A549 treated with RU486 at 1 μM for 4 hours (cell line): ENCODE data around the gene SUGP2. TPM values are rescaled to one million over a fixed set of nuclear protein-coding genes. Genes with fewer than 3 reads are reported as not detected.

ENCODE experiments used
- total RNA-seq: library from RNA; stranded (reverse); fragments of 200-300 nt; extraction: Qiagen RNA extraction; gene quantifications from 5 replicates; pipeline ENCODE4 v1.2.3, GENCODE V29; 2022; ENCODE audit warnings: low read depth

The SUGP2 gene
- total RNA-seq, result 22.9 to 33.5 TPM (median 29.4 TPM) in 5 replicates

DNA sequence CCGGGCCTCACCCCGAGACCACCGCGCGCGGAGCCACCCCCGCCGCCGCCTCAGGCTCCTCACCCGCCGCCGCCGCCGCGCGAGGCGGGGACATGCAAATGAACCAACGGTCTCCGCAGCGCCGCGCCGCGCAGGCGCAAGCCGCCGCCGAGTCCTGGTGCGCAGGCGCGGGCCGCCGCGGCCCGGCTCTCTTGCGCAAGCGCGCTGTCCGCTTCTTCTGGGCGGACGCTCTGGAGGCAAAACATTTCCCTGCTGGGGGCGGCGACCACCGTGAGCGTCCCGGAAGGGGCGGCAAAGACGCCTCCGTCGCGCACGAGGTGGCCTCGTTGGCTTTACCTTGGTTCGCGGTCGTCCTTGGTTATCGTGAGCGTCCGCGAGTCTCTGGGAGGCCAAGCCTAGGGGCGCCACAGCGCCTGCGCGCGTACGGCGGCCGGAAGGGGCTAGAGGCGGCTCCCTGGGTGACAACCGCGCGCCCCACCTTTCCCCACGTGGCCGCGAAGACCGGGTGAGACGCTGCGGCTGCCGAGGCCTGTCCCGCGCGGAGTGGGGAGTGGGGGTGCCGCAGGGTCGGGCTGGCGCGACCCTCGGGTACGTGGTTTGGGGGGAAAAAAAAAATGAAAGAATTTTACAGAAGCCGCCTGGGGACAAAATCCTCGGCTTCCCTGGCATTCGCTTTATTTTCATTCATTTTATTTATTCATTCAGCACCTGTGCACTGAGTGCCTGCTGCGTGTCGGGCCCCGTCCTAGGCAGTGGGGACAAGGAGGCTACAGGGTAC lies at the start of gene SUGP2, which contains the start of gene ARMC6:
Gene SUGP2, minus strand, starts transcription at position 92 of the 778 bp plus-strand sequence. CDS start 2,446 bp downstream, outside the sequence.
Gene ARMC6, plus strand, starts transcription at position 178 of the 778 bp plus-strand sequence. CDS start 607 bp downstream, outside the sequence.

GRCh38 chr19:19063183-19064097 lies 30.1 kb upstream of the SUGP2 start, which contains the start of gene SLC25A42:
TSS of gene SLC25A42 (plus strand) at chr19:19063994. CDS start at chr19:19096125, 32,131 bp downstream.

Other genes with a start within 250 kb of the SUGP2 start
- 0.08 to 0.10 TPM in 2 of 5 replicates, not detected in the others for gene COMP, start 242.2 kb downstream of the SUGP2 start, total RNA-seq
- 33.1 to 43.0 TPM (median 41.9 TPM) in 5 replicates for gene UPF1, start 201.6 kb downstream of the SUGP2 start, total RNA-seq
- 3.2 to 5.8 TPM (median 4.9 TPM) in 5 replicates for gene CERS1, start 137.4 kb downstream of the SUGP2 start, total RNA-seq
- gene COPE, start 114.1 kb downstream of the SUGP2 start, total RNA-seq, result 137 to 167 TPM (median 160 TPM) in 5 replicates
- gene DDX49, start 113.8 kb downstream of the SUGP2 start, total RNA-seq, result 27.8 to 48.0 TPM (median 43.2 TPM) in 5 replicates
- 24.7 to 34.5 TPM (median 30.0 TPM) in 5 replicates for gene HOMER3, start 92.3 kb downstream of the SUGP2 start, total RNA-seq
- gene ARMC6, start 86 bp upstream of the SUGP2 start, total RNA-seq, result 25.7 to 30.8 TPM (median 28.4 TPM) in 5 replicates
- 0.34 to 0.94 TPM (median 0.66 TPM) in 5 replicates for gene SLC25A42, start 30.5 kb upstream of the SUGP2 start, total RNA-seq
- gene TMEM161A, start 105.0 kb upstream of the SUGP2 start, total RNA-seq, result 18.4 to 26.4 TPM (median 24.2 TPM) in 5 replicates
- 0.24 to 1.1 TPM (median 0.27 TPM) in 5 replicates for gene MEF2B, start 136.7 kb upstream of the SUGP2 start, total RNA-seq
- 7.5 to 11.7 TPM (median 11.2 TPM) in 5 replicates for gene BORCS8, start 158.6 kb upstream of the SUGP2 start, total RNA-seq
- 31.0 to 50.4 TPM (median 42.5 TPM) in 5 replicates for gene RFXANK, start 158.7 kb upstream of the SUGP2 start, total RNA-seq
- 31.1 to 34.5 TPM (median 31.8 TPM) in 5 replicates for gene NR2C2AP, start 169.9 kb upstream of the SUGP2 start, total RNA-seq
- 0.03 to 0.23 TPM (median 0.05 TPM) in 3 of 5 replicates, not detected in the others for gene NCAN, start 178.4 kb upstream of the SUGP2 start, total RNA-seq
- 0.34 to 0.87 TPM (median 0.51 TPM) in 5 replicates for gene TM6SF2, start 239.8 kb upstream of the SUGP2 start, total RNA-seq